SK-N-SH (cell line): ENCODE measurements around the gene NOX5. TPM values are rescaled to one million over a fixed set of nuclear protein-coding genes. Genes with fewer than 3 reads are reported as not detected.

Experiments used
- CTCF ChIA-PET: fragments of 300-600, 350-600 bp; formaldehyde crosslinking; extraction: SDS; loops from one replicate; lab custom pipeline; 2021; lab: Yijun Ruan, JAX
- POLR2A ChIA-PET: fragments of 350-600 bp; sonication (Branson Sonifier 250); formaldehyde crosslinking; extraction: SDS; loops from one replicate; lab custom pipeline; 2020; ENCODE audit warnings: antibody characterized with exemption, inconsistent platforms; lab: Yijun Ruan, JAX
- DNase-seq: peaks from one replicate; pipeline ENCODE4 v3.0.0; 2012
- H2AFZ ChIP-seq: fragments of 200-600 bp; sonication (generic); 2 replicates; pipeline ENCODE4 v1.8.1; 2016; ENCODE audit warnings: antibody characterized with exemption, mild to moderate bottlenecking, low read depth
- H3F3A ChIP-seq: fragments of 200-600 bp; sonication (generic); replicated peaks from 2 replicates; pipeline ENCODE3; 2016; ENCODE audit warnings: antibody characterized with exemption, mild to moderate bottlenecking; ENCODE audit not compliant: insufficient read depth
- H3K27ac ChIP-seq, 2 experiments: fragments of 200-500 bp in 1 of 2; fragments of 200-600 bp in 1 of 2; sonication (Bioruptor generic) in 1 of 2; sonication (generic), shearing (Covaris generic) in 1 of 2; 2 replicates each; pipeline versions ENCODE4 v1.5.1 to v1.6.1; 2014 to 2016; ENCODE audit warnings: low read depth in 2 of 2, inconsistent platforms in 1 of 2, low read length in 1 of 2, mild to moderate bottlenecking in 1 of 2, mixed read lengths in 1 of 2
- H3K27me3 ChIP-seq: fragments of 200-600 bp; sonication (generic), shearing (Covaris generic); 2 replicates; pipeline ENCODE4 v1.6.1; 2016; ENCODE audit warnings: mixed run types; ENCODE audit not compliant: insufficient read depth
- H3K36me3 ChIP-seq, 2 experiments: fragments of 200-500 bp in 1 of 2; fragments of 200-600 bp in 1 of 2; sonication (Bioruptor generic) in 1 of 2; sonication (generic) in 1 of 2; replicated peaks in 1 of 2; 2 replicates each; pipeline versions ENCODE3 to v1.5.1; 2014 to 2016; ENCODE audit warnings: low read length in 1 of 2, mild to moderate bottlenecking in 1 of 2; ENCODE audit not compliant: insufficient read depth in 2 of 2, control insufficient read depth in 1 of 2
- H3K4me1 ChIP-seq, 2 experiments: fragments of 200-500 bp in 1 of 2; fragments of 200-600 bp in 1 of 2; sonication (Bioruptor generic) in 1 of 2; sonication (generic), shearing (Covaris generic) in 1 of 2; 2 replicates each; pipeline versions ENCODE4 v1.5.1 to v1.6.1; 2014 to 2016; ENCODE audit warnings: low read depth in 1 of 2, low read length in 1 of 2, mixed run types in 1 of 2; ENCODE audit not compliant: insufficient read depth in 2 of 2, control insufficient read depth in 1 of 2
- H3K4me2 ChIP-seq: fragments of 200-600 bp; sonication (generic), shearing (Covaris generic); 2 replicates; pipeline ENCODE4 v1.6.1; 2017; ENCODE audit warnings: mixed run types
- H3K4me3 ChIP-seq, 2 experiments: fragments of 200-500 bp in 1 of 2; fragments of 200-600 bp in 1 of 2; sonication (Bioruptor generic) in 1 of 2; sonication (generic), shearing (Covaris generic) in 1 of 2; 2 replicates each; pipeline versions ENCODE4 v1.5.1 to v1.8.1; 2014 to 2016; ENCODE audit warnings: low read depth in 2 of 2, inconsistent platforms in 1 of 2, low read length in 1 of 2, mild to moderate bottlenecking in 1 of 2, mixed read lengths in 1 of 2, moderate library complexity in 1 of 2
- H3K79me2 ChIP-seq: fragments of 200-600 bp; sonication (generic); 2 replicates; pipeline ENCODE4 v1.8.1; 2017; ENCODE audit warnings: mild to moderate bottlenecking; ENCODE audit not compliant: insufficient read depth
- H3K9ac ChIP-seq: fragments of 200-600 bp; sonication (generic); 2 replicates; pipeline ENCODE4 v1.6.1; 2017; ENCODE audit warnings: mixed run types
- H3K9me2 ChIP-seq: fragments of 200-600 bp; sonication (generic); 2 replicates; pipeline ENCODE4 v1.6.1; 2017; ENCODE audit warnings: mixed run types
- H3K9me3 ChIP-seq: fragments of 200-600 bp; sonication (generic); 2 replicates; pipeline ENCODE4 v1.6.1; 2017; ENCODE audit warnings: mixed run types, mild to moderate bottlenecking, moderate library complexity
- H4K20me1 ChIP-seq: fragments of 200-600 bp; sonication (generic); 2 replicates; pipeline ENCODE4 v1.6.1; 2017; ENCODE audit warnings: mild to moderate bottlenecking, mixed run types; ENCODE audit not compliant: insufficient read depth
- ELF1 ChIP-seq: IDR thresholded peaks from 2 replicates; pipeline ENCODE4 v1.4.0; 2012
- EP300 ChIP-seq, 2 experiments: IDR thresholded peaks; 2 replicates each; pipeline versions ENCODE4 v1.4.0 to v1.6.1; 2012; ENCODE audit warnings: borderline replicate concordance in 1 of 2, low read depth in 1 of 2, low read length in 1 of 2
- NFIC ChIP-seq: IDR thresholded peaks from 2 replicates; pipeline ENCODE4 v1.4.0; 2012; ENCODE audit warnings: borderline replicate concordance
- NRF1 ChIP-seq: IDR thresholded peaks from 2 replicates; pipeline ENCODE4 v1.6.1; 2012; ENCODE audit warnings: low read depth, mild to moderate bottlenecking, low read length
- POLR2AphosphoS5 ChIP-seq: IDR thresholded peaks from 2 replicates; pipeline ENCODE4 v1.6.1; 2012; ENCODE audit warnings: low read depth, low read length
- RAD21 ChIP-seq: IDR thresholded peaks from 2 replicates; pipeline ENCODE4 v1.6.1; 2012; ENCODE audit warnings: mild to moderate bottlenecking, low read length
- RFX5 ChIP-seq: IDR thresholded peaks from 2 replicates; pipeline ENCODE4 v1.6.1; 2012; ENCODE audit warnings: mild to moderate bottlenecking, improper control_type of control experiment, low read length
- SMC3 ChIP-seq: IDR thresholded peaks from 2 replicates; pipeline ENCODE4 v1.6.1; 2012; ENCODE audit warnings: low read depth, low read length, improper control_type of control experiment
- TAF1 ChIP-seq: IDR thresholded peaks from 2 replicates; pipeline ENCODE4 v1.6.1; 2012; ENCODE audit warnings: low read depth, mild to moderate bottlenecking, low read length, moderate library complexity, borderline replicate concordance
- WGBS: methylation state at CpG from one replicate; pipeline ENCODE4 v1.1.6; 2017; ENCODE audit warnings: low lambda C conversion rate; 5-methylcytosine and 5-hydroxymethylcytosine counted together
- polyA plus RNA-seq, 3 experiments: library from polyadenylated mRNA; depleted of rRNA; stranded (reverse); fragments of >200 nt; gene quantifications; 2 replicates each; pipeline ENCODE4 v1.2.3, GENCODE V29; 2012
- TF ChIP-seq, protein P1 (sequence below): fragments of 200-600 bp; sonication (generic); IDR thresholded peaks from 2 replicates; pipeline ENCODE4 v1.6.1; 2017; ENCODE audit warnings: antibody characterized with exemption, mild to moderate bottlenecking, moderate library complexity
- TF ChIP-seq, protein P2 (sequence below): IDR thresholded peaks from 2 replicates; pipeline ENCODE4 v1.4.0; 2012; ENCODE audit warnings: low read depth
- TF ChIP-seq, protein P3 (sequence below): IDR thresholded peaks from 2 replicates; pipeline ENCODE4 v1.6.1; 2012; ENCODE audit warnings: mild to moderate bottlenecking, low read depth, low read length, moderate library complexity
- TF ChIP-seq, protein P4 (sequence below): fragments of 150-350 bp; IDR thresholded peaks from 2 replicates; pipeline ENCODE4 v1.6.1; 2016; ENCODE audit warnings: mild to moderate bottlenecking, low read depth, low read length

NOX5 gene
- polyA plus RNA-seq, 1 of the 3 experiments (the other 2 are of a cell fraction): 0.05 TPM

DNA sequence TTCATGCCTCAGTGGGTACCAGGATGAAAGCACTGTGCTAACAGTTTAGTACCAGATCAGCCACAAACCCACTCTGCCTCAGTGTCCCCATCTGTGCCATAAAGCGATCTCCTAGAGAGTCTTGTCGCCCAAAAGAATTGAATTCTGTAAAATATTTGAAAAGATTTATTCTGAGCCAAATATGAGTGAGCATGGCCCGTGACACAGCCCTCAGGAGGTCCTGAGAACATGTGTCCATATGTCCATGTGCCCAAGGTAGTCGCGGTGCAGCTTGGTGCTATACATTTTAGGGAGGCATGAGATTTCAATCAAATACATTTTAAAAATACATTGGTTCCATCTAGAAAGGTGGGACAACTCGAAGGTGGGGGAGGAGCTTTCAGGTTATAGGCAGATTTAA, 15.4 kb upstream of the NOX5 start:
- POLR2A ChIA-PET: no interaction called here
- no peak overlapping the region for H3K27ac ChIP-seq
- CTCF ChIA-PET: interaction anchor here (0.8 to 1.1 kb wide), 2 partner anchors 11 to 74 kb away, joined by 3 read pairs; no protein-coding TSS in a partner anchor
- H3K9me2 ChIP-seq: no peaks in the 10 kb centered on the region
- H3K4me3 ChIP-seq: no peak overlapping the region
- H3K4me2 ChIP-seq: no peak overlapping the region
- no peak for TF ChIP-seq NRF1
- TF ChIP-seq NFIC: no peak
- TF ChIP-seq ELF1: no peak
- TF ChIP-seq, protein P1, sequence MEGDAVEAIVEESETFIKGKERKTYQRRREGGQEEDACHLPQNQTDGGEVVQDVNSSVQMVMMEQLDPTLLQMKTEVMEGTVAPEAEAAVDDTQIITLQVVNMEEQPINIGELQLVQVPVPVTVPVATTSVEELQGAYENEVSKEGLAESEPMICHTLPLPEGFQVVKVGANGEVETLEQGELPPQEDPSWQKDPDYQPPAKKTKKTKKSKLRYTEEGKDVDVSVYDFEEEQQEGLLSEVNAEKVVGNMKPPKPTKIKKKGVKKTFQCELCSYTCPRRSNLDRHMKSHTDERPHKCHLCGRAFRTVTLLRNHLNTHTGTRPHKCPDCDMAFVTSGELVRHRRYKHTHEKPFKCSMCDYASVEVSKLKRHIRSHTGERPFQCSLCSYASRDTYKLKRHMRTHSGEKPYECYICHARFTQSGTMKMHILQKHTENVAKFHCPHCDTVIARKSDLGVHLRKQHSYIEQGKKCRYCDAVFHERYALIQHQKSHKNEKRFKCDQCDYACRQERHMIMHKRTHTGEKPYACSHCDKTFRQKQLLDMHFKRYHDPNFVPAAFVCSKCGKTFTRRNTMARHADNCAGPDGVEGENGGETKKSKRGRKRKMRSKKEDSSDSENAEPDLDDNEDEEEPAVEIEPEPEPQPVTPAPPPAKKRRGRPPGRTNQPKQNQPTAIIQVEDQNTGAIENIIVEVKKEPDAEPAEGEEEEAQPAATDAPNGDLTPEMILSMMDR: no peak
- no peak for TF ChIP-seq TAF1
- TF ChIP-seq, protein P2, sequence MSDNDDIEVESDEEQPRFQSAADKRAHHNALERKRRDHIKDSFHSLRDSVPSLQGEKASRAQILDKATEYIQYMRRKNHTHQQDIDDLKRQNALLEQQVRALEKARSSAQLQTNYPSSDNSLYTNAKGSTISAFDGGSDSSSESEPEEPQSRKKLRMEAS: no peak
- H3F3A ChIP-seq: no peaks in the 10 kb centered on the region
- no peaks in the 10 kb centered on the region for H3K9me3 ChIP-seq
- H3K9ac ChIP-seq: no peak overlapping the region
- H2AFZ ChIP-seq: no peak overlapping the region
- peaks cover 0 to 9% of the 10 kb centered on the region in 2 experiments; a peak in 1 of 4 replicates for H3K4me1 ChIP-seq
- no peaks in the 10 kb centered on the region for H3K79me2 ChIP-seq
- 44% methylated on average over 6 of the region's 6 CpGs for WGBS
- DNase-seq: no peak
- H3K36me3 ChIP-seq: no peaks in the 10 kb centered on the region
- H4K20me1 ChIP-seq: no peaks in the 10 kb centered on the region
- no peaks in the 10 kb centered on the region for H3K27me3 ChIP-seq

DNA sequence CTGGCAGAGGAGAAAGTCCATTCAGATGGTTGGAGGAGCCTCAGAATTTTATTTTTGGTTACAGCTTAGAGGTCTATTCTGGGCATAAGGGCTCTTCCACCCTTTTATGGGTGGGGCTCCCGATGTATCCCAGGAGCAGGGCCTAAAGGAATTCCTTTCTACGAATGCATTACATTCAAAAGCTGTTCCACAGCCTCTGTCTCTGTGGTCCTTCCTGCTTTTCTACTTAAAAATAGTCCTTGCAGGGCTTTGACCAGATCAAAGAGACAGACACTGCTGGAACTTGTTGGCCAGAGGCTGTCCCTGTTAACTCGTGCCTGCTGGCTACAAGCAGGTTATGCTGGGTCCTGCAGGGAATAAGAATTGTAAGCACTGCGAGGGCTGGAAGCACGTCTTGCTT, 14.4 kb upstream of the NOX5 start:
- Histone ChIP-seq H3K36me3 (no peaks in the 10 kb centered on the region), H3F3A (no peaks in the 10 kb centered on the region), H3K9me3 (no peaks in the 10 kb centered on the region), H3K9ac (no peak overlapping the region), H3K79me2 (no peaks in the 10 kb centered on the region), H3K27me3 (no peaks in the 10 kb centered on the region), H3K4me2 (no peak overlapping the region), H3K27ac (no peak overlapping the region), H2AFZ (no peak overlapping the region), H3K4me1 (peaks cover 0 to 9% of the 10 kb centered on the region in 2 experiments; a peak in 1 of 4 replicates), H3K4me3 (no peak overlapping the region), H4K20me1 (no peaks in the 10 kb centered on the region), H3K9me2 (no peaks in the 10 kb centered on the region)
- TF ChIP-seq RFX5 (no peak), EP300 (IDR thresholded peaks at IDR 0.05; ENCODE audit: borderline replicate concordance in 1 of 2, low read depth in 1 of 2, low read length in 1 of 2) (no peak), SMC3 (no peak), POLR2AphosphoS5 (no peak), RAD21 (no peak)
- TF ChIP-seq, protein P3, sequence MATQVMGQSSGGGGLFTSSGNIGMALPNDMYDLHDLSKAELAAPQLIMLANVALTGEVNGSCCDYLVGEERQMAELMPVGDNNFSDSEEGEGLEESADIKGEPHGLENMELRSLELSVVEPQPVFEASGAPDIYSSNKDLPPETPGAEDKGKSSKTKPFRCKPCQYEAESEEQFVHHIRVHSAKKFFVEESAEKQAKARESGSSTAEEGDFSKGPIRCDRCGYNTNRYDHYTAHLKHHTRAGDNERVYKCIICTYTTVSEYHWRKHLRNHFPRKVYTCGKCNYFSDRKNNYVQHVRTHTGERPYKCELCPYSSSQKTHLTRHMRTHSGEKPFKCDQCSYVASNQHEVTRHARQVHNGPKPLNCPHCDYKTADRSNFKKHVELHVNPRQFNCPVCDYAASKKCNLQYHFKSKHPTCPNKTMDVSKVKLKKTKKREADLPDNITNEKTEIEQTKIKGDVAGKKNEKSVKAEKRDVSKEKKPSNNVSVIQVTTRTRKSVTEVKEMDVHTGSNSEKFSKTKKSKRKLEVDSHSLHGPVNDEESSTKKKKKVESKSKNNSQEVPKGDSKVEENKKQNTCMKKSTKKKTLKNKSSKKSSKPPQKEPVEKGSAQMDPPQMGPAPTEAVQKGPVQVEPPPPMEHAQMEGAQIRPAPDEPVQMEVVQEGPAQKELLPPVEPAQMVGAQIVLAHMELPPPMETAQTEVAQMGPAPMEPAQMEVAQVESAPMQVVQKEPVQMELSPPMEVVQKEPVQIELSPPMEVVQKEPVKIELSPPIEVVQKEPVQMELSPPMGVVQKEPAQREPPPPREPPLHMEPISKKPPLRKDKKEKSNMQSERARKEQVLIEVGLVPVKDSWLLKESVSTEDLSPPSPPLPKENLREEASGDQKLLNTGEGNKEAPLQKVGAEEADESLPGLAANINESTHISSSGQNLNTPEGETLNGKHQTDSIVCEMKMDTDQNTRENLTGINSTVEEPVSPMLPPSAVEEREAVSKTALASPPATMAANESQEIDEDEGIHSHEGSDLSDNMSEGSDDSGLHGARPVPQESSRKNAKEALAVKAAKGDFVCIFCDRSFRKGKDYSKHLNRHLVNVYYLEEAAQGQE: no peak
- TF ChIP-seq, protein P4, sequence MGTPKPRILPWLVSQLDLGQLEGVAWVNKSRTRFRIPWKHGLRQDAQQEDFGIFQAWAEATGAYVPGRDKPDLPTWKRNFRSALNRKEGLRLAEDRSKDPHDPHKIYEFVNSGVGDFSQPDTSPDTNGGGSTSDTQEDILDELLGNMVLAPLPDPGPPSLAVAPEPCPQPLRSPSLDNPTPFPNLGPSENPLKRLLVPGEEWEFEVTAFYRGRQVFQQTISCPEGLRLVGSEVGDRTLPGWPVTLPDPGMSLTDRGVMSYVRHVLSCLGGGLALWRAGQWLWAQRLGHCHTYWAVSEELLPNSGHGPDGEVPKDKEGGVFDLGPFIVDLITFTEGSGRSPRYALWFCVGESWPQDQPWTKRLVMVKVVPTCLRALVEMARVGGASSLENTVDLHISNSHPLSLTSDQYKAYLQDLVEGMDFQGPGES: no peak
- CTCF ChIA-PET: interaction anchor here (1.1 to 1.8 kb wide), 2 partner anchors 12 to 31 kb away, joined by 4 to 6 read pairs; no protein-coding TSS in a partner anchor
- 35% methylated on average over 5 of the region's 5 CpGs for WGBS
- no peak for DNase-seq
- POLR2A ChIA-PET: no interaction called here
